SK-N-SH treated with all-trans-retinoic acid at 6 μM for 48 hours (cell line): ENCODE data around the gene PRSS21.

ENCODE experiments used
- ATAC-seq: fragments of 200-7000 bp; cut with Tn5 transposase; 3 replicates; pipeline ENCODE4 v1.9.1; 2020; ENCODE audit warnings: mild to moderate bottlenecking, moderate library complexity
- BACH2 ChIP-seq: fragments of 250-450 bp; sonication (Bioruptor Pico); IDR thresholded peaks from 2 replicates; pipeline ENCODE4 v1.9.0; 2021; ENCODE audit warnings: mild to moderate bottlenecking, borderline replicate concordance
- CSDC2 ChIP-seq: fragments of 250-450 bp; sonication (Bioruptor Pico); IDR thresholded peaks from 2 replicates; pipeline ENCODE4 v1.5.0; 2020; ENCODE audit warnings: mild to moderate bottlenecking, moderate library complexity
- ESRRG ChIP-seq: fragments of 250-450 bp; sonication (Bioruptor Pico); IDR thresholded peaks from 2 replicates; pipeline ENCODE4 v1.6.1; 2021; ENCODE audit warnings: mild to moderate bottlenecking
- GLIS3 ChIP-seq: fragments of 250-450 bp; sonication (Bioruptor Pico); IDR thresholded peaks from 2 replicates; pipeline ENCODE4 v1.5.0; 2020; ENCODE audit warnings: mild to moderate bottlenecking, moderate library complexity
- ISL1 ChIP-seq: fragments of 250-450 bp; sonication (Bioruptor Pico); IDR thresholded peaks from 2 replicates; pipeline ENCODE4 v2.1.2; 2022; ENCODE audit warnings: mild to moderate bottlenecking, moderate library complexity
- OSR1 ChIP-seq: fragments of 250-450 bp; sonication (Bioruptor Pico); IDR thresholded peaks from 2 replicates; pipeline ENCODE4 v1.8.0; 2022; ENCODE audit warnings: moderate library complexity, mild to moderate bottlenecking, inconsistent platforms
- PPARA ChIP-seq: fragments of 250-450 bp; sonication (Bioruptor Pico); IDR thresholded peaks from 2 replicates; pipeline ENCODE4 v1.5.0; 2020; ENCODE audit warnings: mild to moderate bottlenecking, borderline replicate concordance
- RARB ChIP-seq: fragments of 250-450 bp; sonication (Bioruptor Pico); IDR thresholded peaks from 2 replicates; pipeline ENCODE4 v1.8.0; 2021; ENCODE audit warnings: mild to moderate bottlenecking, moderate library complexity
- SNAI2 ChIP-seq: fragments of 250-450 bp; sonication (Bioruptor Pico); IDR thresholded peaks from 2 replicates; pipeline ENCODE4 v1.5.0; 2020; ENCODE audit warnings: mild to moderate bottlenecking, moderate library complexity
- TCF4 ChIP-seq: fragments of 250-450 bp; sonication (Bioruptor Pico); IDR thresholded peaks from 2 replicates; pipeline ENCODE4 v1.8.0; 2021; ENCODE audit warnings: mild to moderate bottlenecking, moderate library complexity, borderline replicate concordance
- TOX ChIP-seq: fragments of 250-450 bp; sonication (Bioruptor Pico); IDR thresholded peaks from 2 replicates; pipeline ENCODE4 v1.8.0; 2021; ENCODE audit warnings: mild to moderate bottlenecking, moderate library complexity, borderline replicate concordance
- ZC3H10 ChIP-seq: fragments of 250-450 bp; sonication (Bioruptor Pico); IDR thresholded peaks from 2 replicates; pipeline ENCODE4 v1.5.1; 2021; ENCODE audit warnings: mild to moderate bottlenecking, moderate library complexity
- ZFP3 ChIP-seq: fragments of 250-450 bp; sonication (Bioruptor Pico); IDR thresholded peaks from 2 replicates; pipeline ENCODE4 v1.5.0; 2020; ENCODE audit warnings: mild to moderate bottlenecking, moderate library complexity
- ZFP30 ChIP-seq: fragments of 450-650 bp; formaldehyde crosslinking; IDR thresholded peaks from 2 replicates; pipeline ENCODE4 v1.5.0; 2022; ENCODE audit warnings: mild to moderate bottlenecking, moderate library complexity
- ZNF565 ChIP-seq: fragments of 450-650 bp; formaldehyde crosslinking; conservative IDR thresholded peaks from 2 replicates; pipeline ENCODE4 v1.5.0; 2020; ENCODE audit warnings: low read depth, mild to moderate bottlenecking, moderate library complexity
- ZNF70 ChIP-seq: fragments of 450-650 bp; formaldehyde crosslinking; IDR thresholded peaks from 2 replicates; pipeline ENCODE4 v1.5.0; 2020; ENCODE audit warnings: mild to moderate bottlenecking, moderate library complexity
- ZNF8 ChIP-seq: fragments of 450-650 bp; formaldehyde crosslinking; IDR thresholded peaks from 2 replicates; pipeline ENCODE4 v1.5.0; 2020; ENCODE audit warnings: mild to moderate bottlenecking, moderate library complexity
- TF ChIP-seq, protein P1 (sequence below): fragments of 250-450 bp; sonication (Bioruptor Pico); IDR thresholded peaks from 2 replicates; pipeline ENCODE4 v1.8.0; 2021; ENCODE audit warnings: low read depth, mild to moderate bottlenecking, moderate library complexity, borderline replicate concordance
- TF ChIP-seq, protein P2 (sequence below): fragments of 250-450 bp; sonication (Bioruptor Pico); IDR thresholded peaks from 2 replicates; pipeline ENCODE4 v1.8.0; 2020; ENCODE audit warnings: mild to moderate bottlenecking, moderate library complexity, borderline replicate concordance
- TF ChIP-seq, protein P3 (sequence below): fragments of 250-450 bp; sonication (Bioruptor Pico); IDR thresholded peaks from 2 replicates; pipeline ENCODE4 v1.5.0; 2020; ENCODE audit warnings: mild to moderate bottlenecking, moderate library complexity

The PRSS21 gene

GRCh38 chr16:2858245-2859025 is 41.4 kb downstream of the PRSS21 start:
- no peak for ATAC-seq

DNA sequence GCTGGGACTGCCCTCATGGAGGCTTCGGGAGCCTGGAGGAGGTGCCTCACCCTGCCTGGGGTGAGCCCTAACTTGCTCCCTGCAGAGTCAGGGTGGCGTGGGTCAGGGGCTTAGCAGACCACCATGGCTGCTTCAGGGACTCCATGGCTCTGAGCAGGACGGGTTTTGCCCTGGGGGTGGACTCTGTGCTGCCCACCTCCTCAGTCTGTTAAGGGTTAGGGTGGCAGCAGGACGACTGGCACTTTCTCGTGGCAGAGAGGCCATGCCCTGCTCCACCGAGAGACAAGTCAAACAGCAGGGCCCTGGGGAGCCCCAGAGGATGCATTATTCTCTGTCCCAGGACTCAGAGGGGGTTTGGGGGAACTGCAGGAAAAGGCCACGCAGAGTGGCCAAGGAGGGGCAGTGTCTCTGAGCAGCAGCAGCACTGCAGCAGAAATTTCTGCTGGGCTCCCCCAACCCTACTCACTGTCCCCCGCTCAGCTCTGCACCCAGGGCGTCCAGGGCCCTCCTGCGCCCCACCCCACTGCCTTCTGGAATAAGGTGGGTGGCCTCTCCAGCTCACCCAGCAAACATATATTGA is 42.7 kb downstream of the PRSS21 start:
- no peak for ATAC-seq
- TF ChIP-seq, protein P1, sequence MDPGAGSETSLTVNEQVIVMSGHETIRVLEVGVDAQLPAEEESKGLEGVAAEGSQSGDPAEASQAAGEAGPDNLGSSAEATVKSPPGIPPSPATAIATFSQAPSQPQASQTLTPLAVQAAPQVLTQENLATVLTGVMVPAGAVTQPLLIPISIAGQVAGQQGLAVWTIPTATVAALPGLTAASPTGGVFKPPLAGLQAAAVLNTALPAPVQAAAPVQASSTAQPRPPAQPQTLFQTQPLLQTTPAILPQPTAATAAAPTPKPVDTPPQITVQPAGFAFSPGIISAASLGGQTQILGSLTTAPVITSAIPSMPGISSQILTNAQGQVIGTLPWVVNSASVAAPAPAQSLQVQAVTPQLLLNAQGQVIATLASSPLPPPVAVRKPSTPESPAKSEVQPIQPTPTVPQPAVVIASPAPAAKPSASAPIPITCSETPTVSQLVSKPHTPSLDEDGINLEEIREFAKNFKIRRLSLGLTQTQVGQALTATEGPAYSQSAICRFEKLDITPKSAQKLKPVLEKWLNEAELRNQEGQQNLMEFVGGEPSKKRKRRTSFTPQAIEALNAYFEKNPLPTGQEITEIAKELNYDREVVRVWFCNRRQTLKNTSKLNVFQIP (CRISPR knock-in tag), result no peak
- no peak for TF ChIP-seq ZFP3 (CRISPR knock-in tag)
- TF ChIP-seq BACH2 (CRISPR knock-in tag), result no peak
- TF ChIP-seq ZC3H10 (CRISPR knock-in tag), result no peak
- no peak for TF ChIP-seq ZNF565 (CRISPR knock-in tag)
- no peak for TF ChIP-seq PPARA (CRISPR knock-in tag)
- TF ChIP-seq ESRRG (CRISPR knock-in tag), result no peak
- no peak for TF ChIP-seq ZNF8 (CRISPR knock-in tag)
- no peak for TF ChIP-seq RARB (CRISPR knock-in tag)
- TF ChIP-seq OSR1 (CRISPR knock-in tag), result no peak
- TF ChIP-seq, all 23 proteins: peak for 0

More at GRCh38 chr16:2858245-2859025, 41.4 kb downstream of the PRSS21 start:
- no peak for TF ChIP-seq TOX (CRISPR knock-in tag)
- no peak for TF ChIP-seq ZC3H10 (CRISPR knock-in tag)
- no peak for TF ChIP-seq ZFP30 (CRISPR knock-in tag)
- no peak for TF ChIP-seq SNAI2 (CRISPR knock-in tag)
- TF ChIP-seq, protein P2, sequence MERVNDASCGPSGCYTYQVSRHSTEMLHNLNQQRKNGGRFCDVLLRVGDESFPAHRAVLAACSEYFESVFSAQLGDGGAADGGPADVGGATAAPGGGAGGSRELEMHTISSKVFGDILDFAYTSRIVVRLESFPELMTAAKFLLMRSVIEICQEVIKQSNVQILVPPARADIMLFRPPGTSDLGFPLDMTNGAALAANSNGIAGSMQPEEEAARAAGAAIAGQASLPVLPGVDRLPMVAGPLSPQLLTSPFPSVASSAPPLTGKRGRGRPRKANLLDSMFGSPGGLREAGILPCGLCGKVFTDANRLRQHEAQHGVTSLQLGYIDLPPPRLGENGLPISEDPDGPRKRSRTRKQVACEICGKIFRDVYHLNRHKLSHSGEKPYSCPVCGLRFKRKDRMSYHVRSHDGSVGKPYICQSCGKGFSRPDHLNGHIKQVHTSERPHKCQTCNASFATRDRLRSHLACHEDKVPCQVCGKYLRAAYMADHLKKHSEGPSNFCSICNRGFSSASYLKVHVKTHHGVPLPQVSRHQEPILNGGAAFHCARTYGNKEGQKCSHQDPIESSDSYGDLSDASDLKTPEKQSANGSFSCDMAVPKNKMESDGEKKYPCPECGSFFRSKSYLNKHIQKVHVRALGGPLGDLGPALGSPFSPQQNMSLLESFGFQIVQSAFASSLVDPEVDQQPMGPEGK, result no peak
- TF ChIP-seq, protein P1 (CRISPR knock-in tag), result no peak
- no peak for TF ChIP-seq BACH2 (CRISPR knock-in tag)
- TF ChIP-seq ESRRG (CRISPR knock-in tag), result no peak
- TF ChIP-seq OSR1 (CRISPR knock-in tag), result no peak
- TF ChIP-seq CSDC2 (CRISPR knock-in tag), result no peak
- no peak for TF ChIP-seq GLIS3 (CRISPR knock-in tag)
- TF ChIP-seq, protein P3, sequence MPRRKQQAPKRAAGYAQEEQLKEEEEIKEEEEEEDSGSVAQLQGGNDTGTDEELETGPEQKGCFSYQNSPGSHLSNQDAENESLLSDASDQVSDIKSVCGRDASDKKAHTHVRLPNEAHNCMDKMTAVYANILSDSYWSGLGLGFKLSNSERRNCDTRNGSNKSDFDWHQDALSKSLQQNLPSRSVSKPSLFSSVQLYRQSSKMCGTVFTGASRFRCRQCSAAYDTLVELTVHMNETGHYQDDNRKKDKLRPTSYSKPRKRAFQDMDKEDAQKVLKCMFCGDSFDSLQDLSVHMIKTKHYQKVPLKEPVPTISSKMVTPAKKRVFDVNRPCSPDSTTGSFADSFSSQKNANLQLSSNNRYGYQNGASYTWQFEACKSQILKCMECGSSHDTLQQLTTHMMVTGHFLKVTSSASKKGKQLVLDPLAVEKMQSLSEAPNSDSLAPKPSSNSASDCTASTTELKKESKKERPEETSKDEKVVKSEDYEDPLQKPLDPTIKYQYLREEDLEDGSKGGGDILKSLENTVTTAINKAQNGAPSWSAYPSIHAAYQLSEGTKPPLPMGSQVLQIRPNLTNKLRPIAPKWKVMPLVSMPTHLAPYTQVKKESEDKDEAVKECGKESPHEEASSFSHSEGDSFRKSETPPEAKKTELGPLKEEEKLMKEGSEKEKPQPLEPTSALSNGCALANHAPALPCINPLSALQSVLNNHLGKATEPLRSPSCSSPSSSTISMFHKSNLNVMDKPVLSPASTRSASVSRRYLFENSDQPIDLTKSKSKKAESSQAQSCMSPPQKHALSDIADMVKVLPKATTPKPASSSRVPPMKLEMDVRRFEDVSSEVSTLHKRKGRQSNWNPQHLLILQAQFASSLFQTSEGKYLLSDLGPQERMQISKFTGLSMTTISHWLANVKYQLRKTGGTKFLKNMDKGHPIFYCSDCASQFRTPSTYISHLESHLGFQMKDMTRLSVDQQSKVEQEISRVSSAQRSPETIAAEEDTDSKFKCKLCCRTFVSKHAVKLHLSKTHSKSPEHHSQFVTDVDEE (CRISPR knock-in tag), result no peak

DNA sequence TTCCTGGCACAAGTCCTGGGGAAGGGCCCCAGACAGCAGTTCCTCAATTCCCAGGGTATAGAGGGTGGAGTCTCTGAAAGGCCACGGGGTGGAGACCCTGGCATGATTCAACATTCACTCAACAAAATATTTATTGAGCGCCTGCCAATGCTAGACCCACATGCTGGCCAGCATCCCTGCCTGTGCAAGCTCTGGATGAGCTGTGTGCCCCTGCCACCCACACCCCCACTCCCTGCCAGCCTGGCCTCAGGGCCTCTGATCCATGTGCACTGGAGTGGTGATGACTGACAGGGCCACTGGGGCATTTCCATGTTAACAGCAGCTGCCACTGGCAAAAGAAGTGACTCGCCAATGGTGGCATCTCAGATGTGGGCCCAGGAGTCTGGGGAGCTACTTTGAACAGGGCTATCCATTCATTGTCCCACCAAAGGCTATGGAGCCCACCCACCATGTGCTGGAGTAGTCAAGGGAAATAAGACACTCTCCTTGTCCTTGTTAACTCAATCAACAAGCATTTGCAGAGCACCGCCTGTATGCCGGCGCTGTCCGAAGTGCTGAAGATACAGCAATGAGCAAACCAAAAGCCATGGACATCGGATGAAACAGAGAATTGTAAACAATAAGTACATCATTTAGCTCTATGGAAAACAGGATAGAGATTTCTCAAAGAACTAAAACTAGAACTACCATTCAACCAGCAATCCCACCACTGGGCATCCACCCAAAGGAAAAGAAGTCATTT is 44.0 kb downstream of the PRSS21 start:
- ATAC-seq, result no peak
- TF ChIP-seq ZNF565 (CRISPR knock-in tag) (no peak), TCF4 (CRISPR knock-in tag) (no peak), RARB (CRISPR knock-in tag) (no peak), ZNF70 (CRISPR knock-in tag) (no peak), ISL1 (CRISPR knock-in tag) (no peak), ZNF8 (CRISPR knock-in tag) (no peak), SNAI2 (CRISPR knock-in tag) (no peak), ZFP3 (CRISPR knock-in tag) (no peak), ESRRG (CRISPR knock-in tag) (no peak)
- TF ChIP-seq, protein P3 (CRISPR knock-in tag), result no peak
- TF ChIP-seq, protein P1 (CRISPR knock-in tag), result no peak
